ENCODE results near the gene SGCE.

SGCE gene

DNA sequence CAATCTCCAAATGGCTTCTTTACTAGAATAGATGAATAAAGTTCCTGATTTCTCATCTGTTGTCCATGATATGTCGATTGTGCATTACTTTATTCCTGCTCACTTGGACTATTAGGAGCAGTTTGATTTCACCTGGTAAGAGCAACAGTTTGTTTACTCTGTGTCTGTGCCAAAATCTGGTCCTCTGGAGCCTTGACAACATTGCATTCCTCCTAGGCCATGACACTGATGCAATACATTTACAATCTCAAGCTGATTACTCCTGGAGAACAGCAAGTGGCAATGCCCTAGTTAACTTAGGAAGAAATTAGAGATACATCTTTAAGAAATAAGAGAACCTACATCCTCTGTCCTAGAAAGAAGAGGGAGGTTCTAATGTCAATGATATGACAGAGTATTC lies 71.8 kb downstream of the SGCE start:
- WGBS, 2 donors (ENCODE audit: extremely low coverage in 2 of 2, insufficient read length in 2 of 2, insufficient replicate concordance in 1 of 2) = no CpG with 5 or more reads among the region's 1 CpG
- Histone ChIP-seq H3K36me3 (replicated peaks in 1 of 2; ENCODE audit: control insufficient read depth in 2 of 2, insufficient read depth in 2 of 2, low read length in 2 of 2) (peaks cover 0 to 23% of the 10 kb centered on the region in 2 donors), H3K23ac (ENCODE audit: low read depth, low read length, poor library complexity) (no peak overlapping the region)

DNA sequence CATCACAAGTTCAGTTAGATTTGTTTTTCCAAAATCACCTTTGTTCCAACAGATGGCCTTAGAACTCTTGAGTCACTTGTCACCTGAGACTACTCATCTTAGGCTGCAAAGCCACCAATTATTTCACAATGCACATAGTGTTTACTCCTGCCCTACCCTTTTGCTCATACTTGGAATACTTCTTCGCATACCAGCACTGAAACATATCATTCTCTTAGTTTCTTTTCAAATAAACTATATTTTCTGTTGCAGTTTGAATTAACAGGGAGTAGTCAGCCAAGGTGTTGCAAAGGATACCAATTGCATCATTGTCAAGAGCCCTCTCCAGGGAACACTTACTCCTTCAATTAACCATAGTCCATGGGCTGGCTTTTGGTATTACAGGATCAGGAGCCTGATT lies 75.3 kb downstream of the SGCE start:
- no peak overlapping the region for H2BK120ac ChIP-seq (ENCODE audit: low read depth, low read length)
- H3K79me1 ChIP-seq (ENCODE audit: low read depth, low read length) = no peaks in the 10 kb centered on the region
- H2BK15ac ChIP-seq (ENCODE audit: low read length) = no peak overlapping the region
- H2BK5ac ChIP-seq (ENCODE audit: low read length) = no peak overlapping the region
- no peaks in the 10 kb centered on the region for H3K27me3 ChIP-seq (ENCODE audit: control insufficient read depth in 3 of 3, insufficient read depth in 3 of 3, low read depth in 1 of 3, low read length in 3 of 3)
- peaks cover 3 to 9% of the 10 kb centered on the region in 2 donors for H3K9me3 ChIP-seq (replicated peaks in 1 of 2; ENCODE audit: control insufficient read depth in 2 of 2, insufficient read depth in 1 of 2, low read depth in 1 of 2, low read length in 2 of 2)
- H3K4me2 ChIP-seq (ENCODE audit: insufficient read depth, low read length, poor library complexity, severe bottlenecking) = no peak overlapping the region
- H3K9ac ChIP-seq (ENCODE audit: low read depth, low read length, poor library complexity) = no peak overlapping the region
- H3K36me3 ChIP-seq (replicated peaks in 1 of 2; ENCODE audit: control insufficient read depth in 2 of 2, insufficient read depth in 2 of 2, low read length in 2 of 2) = peaks cover 0 to 14% of the 10 kb centered on the region in 2 donors
- H3K4me3 ChIP-seq (ENCODE audit: low read length in 2 of 2) = no peak overlapping the region
- no CpG with 5 or more reads among the region's 1 CpG for WGBS, 2 donors (ENCODE audit: extremely low coverage in 2 of 2, insufficient read length in 2 of 2, insufficient replicate concordance in 1 of 2)
- H3K4me1 ChIP-seq (ENCODE audit: control insufficient read depth in 2 of 2, insufficient read depth in 1 of 2, low read depth in 1 of 2, low read length in 2 of 2) = no peaks in the 10 kb centered on the region
- H3K14ac ChIP-seq (ENCODE audit: low read length) = no peak overlapping the region
- no peak overlapping the region for H4K91ac ChIP-seq (ENCODE audit: low read depth, low read length, poor library complexity)
- DNase-seq (ENCODE audit: low spot score) = no peak
- no peak overlapping the region for H3K27ac ChIP-seq (replicated peaks; ENCODE audit: low read length)
- no peak overlapping the region for H3K4ac ChIP-seq (ENCODE audit: low read length)
- no peak overlapping the region for H2AFZ ChIP-seq (ENCODE audit: low read length)
- no peak overlapping the region for H2AK5ac ChIP-seq (ENCODE audit: low read depth, low read length)
- no peak overlapping the region for H2BK12ac ChIP-seq (ENCODE audit: low read length)
- H3K23ac ChIP-seq (ENCODE audit: low read depth, low read length, poor library complexity) = no peak overlapping the region
- no peak overlapping the region for H3K18ac ChIP-seq (ENCODE audit: low read length)
- no peak overlapping the region for H4K8ac ChIP-seq (ENCODE audit: low read depth, low read length)

More for the DNA sequence above, 71.8 kb downstream of the SGCE start:
- no peak overlapping the region for H2AK5ac ChIP-seq (ENCODE audit: low read depth, low read length)
- H3K27me3 ChIP-seq (ENCODE audit: control insufficient read depth in 3 of 3, insufficient read depth in 3 of 3, low read depth in 1 of 3, low read length in 3 of 3) = no peaks in the 10 kb centered on the region
- no peak overlapping the region for H3K4me2 ChIP-seq (ENCODE audit: insufficient read depth, low read length, poor library complexity, severe bottlenecking)
- no peak overlapping the region for H3K4ac ChIP-seq (ENCODE audit: low read length)
- H3K9me3 ChIP-seq (replicated peaks in 1 of 2; ENCODE audit: control insufficient read depth in 2 of 2, insufficient read depth in 1 of 2, low read depth in 1 of 2, low read length in 2 of 2) = peaks cover 2 to 5% of the 10 kb centered on the region in 2 donors
- H3K9ac ChIP-seq (ENCODE audit: low read depth, low read length, poor library complexity) = no peak overlapping the region
- no peak overlapping the region for H4K8ac ChIP-seq (ENCODE audit: low read depth, low read length)
- DNase-seq (ENCODE audit: low spot score) = no peak
- H2AFZ ChIP-seq (ENCODE audit: low read length) = no peak overlapping the region
- no peaks in the 10 kb centered on the region for H3K4me1 ChIP-seq (ENCODE audit: control insufficient read depth in 2 of 2, insufficient read depth in 1 of 2, low read depth in 1 of 2, low read length in 2 of 2)
- H3K4me3 ChIP-seq (ENCODE audit: low read length in 2 of 2) = no peak overlapping the region
- no peak overlapping the region for H2BK120ac ChIP-seq (ENCODE audit: low read depth, low read length)
- no peak overlapping the region for H2BK15ac ChIP-seq (ENCODE audit: low read length)
- H3K27ac ChIP-seq (replicated peaks; ENCODE audit: low read length) = no peak overlapping the region
- no peak overlapping the region for H4K91ac ChIP-seq (ENCODE audit: low read depth, low read length, poor library complexity)
- H3K14ac ChIP-seq (ENCODE audit: low read length) = no peak overlapping the region
- no peak overlapping the region for H3K18ac ChIP-seq (ENCODE audit: low read length)
- no peak overlapping the region for H2BK5ac ChIP-seq (ENCODE audit: low read length)
- H2BK12ac ChIP-seq (ENCODE audit: low read length) = no peak overlapping the region
- H3K79me1 ChIP-seq (ENCODE audit: low read depth, low read length) = no peaks in the 10 kb centered on the region

DNA sequence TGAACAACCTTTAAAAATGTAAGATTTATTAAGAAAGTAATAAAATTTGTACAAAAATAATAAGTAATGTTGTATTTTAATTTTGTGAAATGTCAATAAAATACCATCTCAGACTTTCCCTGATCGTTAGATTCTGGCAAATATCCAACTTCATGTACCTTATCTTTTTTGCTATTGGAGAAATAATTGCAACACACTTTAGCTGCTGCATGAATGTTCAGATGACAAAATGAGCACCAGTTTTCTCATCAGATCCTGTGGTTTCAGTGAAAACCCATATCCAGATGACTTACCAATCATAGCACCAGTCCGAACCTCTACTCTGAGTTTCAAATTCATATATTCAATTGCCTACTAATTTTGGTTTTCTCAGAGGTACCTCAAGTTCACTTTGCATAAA lies 76.5 kb downstream of the SGCE start:
- Histone ChIP-seq H4K91ac (ENCODE audit: low read depth, low read length, poor library complexity) (no peak overlapping the region), H2BK120ac (ENCODE audit: low read depth, low read length) (no peak overlapping the region), H3K23ac (ENCODE audit: low read depth, low read length, poor library complexity) (no peak overlapping the region), H3K36me3 (replicated peaks in 1 of 2; ENCODE audit: control insufficient read depth in 2 of 2, insufficient read depth in 2 of 2, low read length in 2 of 2) (peaks cover 0 to 5% of the 10 kb centered on the region in 2 donors), H4K8ac (ENCODE audit: low read depth, low read length) (no peak overlapping the region), H3K14ac (ENCODE audit: low read length) (no peak overlapping the region), H3K4me1 (ENCODE audit: control insufficient read depth in 2 of 2, insufficient read depth in 1 of 2, low read depth in 1 of 2, low read length in 2 of 2) (no peaks in the 10 kb centered on the region), H3K4me2 (ENCODE audit: insufficient read depth, low read length, poor library complexity, severe bottlenecking) (no peak overlapping the region), H2AK5ac (ENCODE audit: low read depth, low read length) (no peak overlapping the region), H2BK12ac (ENCODE audit: low read length) (no peak overlapping the region), H3K27ac (replicated peaks; ENCODE audit: low read length) (no peak overlapping the region), H3K18ac (ENCODE audit: low read length) (no peak overlapping the region), H3K9me3 (replicated peaks in 1 of 2; ENCODE audit: control insufficient read depth in 2 of 2, insufficient read depth in 1 of 2, low read depth in 1 of 2, low read length in 2 of 2) (peaks cover 3 to 14% of the 10 kb centered on the region in 2 donors), H3K27me3 (ENCODE audit: control insufficient read depth in 3 of 3, insufficient read depth in 3 of 3, low read depth in 1 of 3, low read length in 3 of 3) (no peaks in the 10 kb centered on the region), H2AFZ (ENCODE audit: low read length) (no peak overlapping the region), H3K79me1 (ENCODE audit: low read depth, low read length) (no peaks in the 10 kb centered on the region), H3K4ac (ENCODE audit: low read length) (no peak overlapping the region), H2BK15ac (ENCODE audit: low read length) (no peak overlapping the region), H2BK5ac (ENCODE audit: low read length) (no peak overlapping the region), H3K9ac (ENCODE audit: low read depth, low read length, poor library complexity) (no peak overlapping the region), H3K4me3 (ENCODE audit: low read length in 2 of 2) (no peak overlapping the region)
- no CpG with 5 or more reads among the region's 2 CpGs for WGBS, 2 donors (ENCODE audit: extremely low coverage in 2 of 2, insufficient read length in 2 of 2, insufficient replicate concordance in 1 of 2)
- DNase-seq (ENCODE audit: low spot score) = no peak

DNA sequence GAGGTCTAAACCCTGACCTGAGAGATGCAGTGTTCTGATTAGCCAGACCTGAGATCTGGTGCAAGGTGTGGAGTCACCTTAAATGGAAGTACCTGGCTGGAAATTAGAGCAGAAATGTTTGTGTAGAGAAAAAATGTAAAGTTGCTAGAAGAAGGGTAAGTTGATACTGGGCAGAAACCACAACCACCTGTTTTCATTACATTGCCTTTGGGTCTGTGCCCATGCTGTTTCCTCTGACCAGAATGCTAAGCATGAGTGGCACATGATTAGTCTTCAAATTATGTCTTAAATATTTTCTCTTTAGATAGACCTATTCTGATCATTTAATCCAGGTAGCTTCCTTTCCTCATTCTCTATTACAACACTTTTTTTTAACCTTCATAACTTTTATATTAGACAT lies 77.3 kb downstream of the SGCE start:
- Histone ChIP-seq H2BK120ac (ENCODE audit: low read depth, low read length) (no peak overlapping the region), H3K4me3 (ENCODE audit: low read length in 2 of 2) (no peak overlapping the region), H2AK5ac (ENCODE audit: low read depth, low read length) (no peak overlapping the region), H2BK15ac (ENCODE audit: low read length) (no peak overlapping the region), H3K36me3 (replicated peaks in 1 of 2; ENCODE audit: control insufficient read depth in 2 of 2, insufficient read depth in 2 of 2, low read length in 2 of 2) (peaks cover 0 to 3% of the 10 kb centered on the region in 2 donors), H3K23ac (ENCODE audit: low read depth, low read length, poor library complexity) (no peak overlapping the region), H3K14ac (ENCODE audit: low read length) (no peak overlapping the region), H2BK12ac (ENCODE audit: low read length) (no peak overlapping the region), H3K4ac (ENCODE audit: low read length) (no peak overlapping the region), H3K9ac (ENCODE audit: low read depth, low read length, poor library complexity) (no peak overlapping the region), H3K9me3 (replicated peaks in 1 of 2; ENCODE audit: control insufficient read depth in 2 of 2, insufficient read depth in 1 of 2, low read depth in 1 of 2, low read length in 2 of 2) (peaks cover 3 to 14% of the 10 kb centered on the region in 2 donors), H2BK5ac (ENCODE audit: low read length) (no peak overlapping the region), H3K4me1 (ENCODE audit: control insufficient read depth in 2 of 2, insufficient read depth in 1 of 2, low read depth in 1 of 2, low read length in 2 of 2) (no peaks in the 10 kb centered on the region), H4K91ac (ENCODE audit: low read depth, low read length, poor library complexity) (no peak overlapping the region), H3K27me3 (ENCODE audit: control insufficient read depth in 3 of 3, insufficient read depth in 3 of 3, low read depth in 1 of 3, low read length in 3 of 3) (no peaks in the 10 kb centered on the region), H3K4me2 (ENCODE audit: insufficient read depth, low read length, poor library complexity, severe bottlenecking) (no peak overlapping the region), H3K79me1 (ENCODE audit: low read depth, low read length) (no peaks in the 10 kb centered on the region), H2AFZ (ENCODE audit: low read length) (no peak overlapping the region), H4K8ac (ENCODE audit: low read depth, low read length) (no peak overlapping the region), H3K27ac (replicated peaks; ENCODE audit: low read length) (no peak overlapping the region), H3K18ac (ENCODE audit: low read length) (no peak overlapping the region)
- DNase-seq (ENCODE audit: low spot score) = no peak

Data from neuronal stem cell (in vitro differentiated cells).